ENCODE data around the gene AIFM3.
"Not testable (repeated sequence)": the region's sequence is repeated elsewhere in the genome, so short reads cannot be mapped to it uniquely, and the experiment has no call there.

Gene AIFM3

DNA sequence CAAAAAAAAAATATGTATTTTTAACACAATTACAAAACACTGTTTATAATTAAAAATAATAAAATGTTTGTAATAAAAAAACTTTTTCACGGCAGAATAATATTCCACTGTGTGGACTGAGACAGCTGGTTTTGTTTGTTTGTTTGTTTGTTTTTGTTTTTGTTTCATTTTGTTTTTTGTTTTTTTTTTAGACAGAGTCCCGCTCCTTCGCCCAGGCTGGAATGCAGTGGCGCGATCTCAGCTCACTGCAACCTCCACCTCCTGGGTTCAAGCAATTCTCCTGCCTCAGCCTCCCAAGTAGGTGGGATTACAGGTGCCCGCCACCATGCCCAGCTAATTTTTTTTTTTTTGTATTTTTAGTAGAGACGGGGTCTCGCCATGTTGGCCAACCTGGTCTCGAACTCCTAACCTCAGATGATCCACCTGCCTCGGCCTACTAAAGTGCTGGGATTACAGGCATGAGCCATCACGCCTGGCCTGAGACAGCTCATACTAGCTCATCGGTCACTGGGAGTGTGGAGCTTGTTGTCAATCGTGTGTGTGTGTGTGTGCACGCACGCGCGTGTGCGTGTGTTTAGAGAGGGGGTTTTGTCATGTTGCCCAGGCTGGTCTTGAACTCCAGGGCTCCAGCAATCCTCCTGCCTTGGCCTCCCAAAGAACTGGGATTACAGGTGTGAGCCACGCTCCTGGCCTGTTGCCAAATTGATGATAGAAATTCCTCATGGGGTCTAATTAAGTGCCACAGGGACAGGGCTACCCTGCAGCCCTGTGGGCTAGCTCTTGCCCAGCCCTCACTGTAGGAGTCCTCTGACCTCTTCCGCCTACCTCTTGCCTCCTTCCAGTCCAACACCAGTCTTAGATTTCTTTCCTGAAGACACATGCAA, 7.2 kb upstream of the AIFM3 start:
- no peak for DNase-seq

DNA sequence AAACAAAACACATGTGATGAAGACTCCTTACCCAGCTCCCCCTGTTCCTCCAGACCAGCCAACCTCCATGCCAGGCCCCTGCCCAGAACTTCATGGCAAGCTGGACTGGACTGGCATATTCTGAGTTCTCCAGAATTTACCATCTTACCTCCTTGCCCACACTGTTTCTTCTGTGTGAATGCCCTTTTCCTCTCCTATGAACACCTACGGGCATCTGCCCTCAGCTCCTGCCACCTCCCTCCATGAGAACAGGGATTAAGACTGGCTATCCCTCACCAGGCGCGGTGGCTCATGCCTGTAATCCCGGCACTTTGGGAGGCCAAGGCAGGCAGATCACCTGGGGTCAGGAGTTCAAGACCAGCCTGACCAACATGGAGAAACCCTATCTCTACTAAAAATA, 6.4 kb upstream of the AIFM3 start:
- no peak for DNase-seq

DNA sequence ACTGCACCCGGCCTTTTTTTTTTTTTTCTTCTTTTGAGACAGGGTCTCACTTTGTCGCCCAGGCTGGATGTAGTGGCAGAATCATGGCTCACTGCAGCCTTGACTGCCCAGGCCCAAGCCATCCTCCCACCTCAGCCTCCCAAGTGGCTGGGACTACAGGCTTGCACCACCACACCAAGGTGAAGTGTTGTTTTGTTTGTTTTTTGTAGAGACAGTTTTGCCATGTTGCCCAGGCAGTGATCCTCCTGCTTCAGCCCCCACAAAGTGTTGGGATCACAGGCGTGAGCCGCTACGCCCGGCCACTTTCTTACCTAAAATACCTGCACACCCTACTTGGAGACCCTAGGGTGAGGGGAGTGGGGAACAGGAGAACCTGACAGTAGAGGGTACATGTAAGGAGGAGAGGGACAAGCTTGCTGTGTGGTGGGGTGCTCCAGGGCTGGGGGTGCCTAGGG, 4.5 kb upstream of the AIFM3 start:
- DNase-seq: no peak

DNA sequence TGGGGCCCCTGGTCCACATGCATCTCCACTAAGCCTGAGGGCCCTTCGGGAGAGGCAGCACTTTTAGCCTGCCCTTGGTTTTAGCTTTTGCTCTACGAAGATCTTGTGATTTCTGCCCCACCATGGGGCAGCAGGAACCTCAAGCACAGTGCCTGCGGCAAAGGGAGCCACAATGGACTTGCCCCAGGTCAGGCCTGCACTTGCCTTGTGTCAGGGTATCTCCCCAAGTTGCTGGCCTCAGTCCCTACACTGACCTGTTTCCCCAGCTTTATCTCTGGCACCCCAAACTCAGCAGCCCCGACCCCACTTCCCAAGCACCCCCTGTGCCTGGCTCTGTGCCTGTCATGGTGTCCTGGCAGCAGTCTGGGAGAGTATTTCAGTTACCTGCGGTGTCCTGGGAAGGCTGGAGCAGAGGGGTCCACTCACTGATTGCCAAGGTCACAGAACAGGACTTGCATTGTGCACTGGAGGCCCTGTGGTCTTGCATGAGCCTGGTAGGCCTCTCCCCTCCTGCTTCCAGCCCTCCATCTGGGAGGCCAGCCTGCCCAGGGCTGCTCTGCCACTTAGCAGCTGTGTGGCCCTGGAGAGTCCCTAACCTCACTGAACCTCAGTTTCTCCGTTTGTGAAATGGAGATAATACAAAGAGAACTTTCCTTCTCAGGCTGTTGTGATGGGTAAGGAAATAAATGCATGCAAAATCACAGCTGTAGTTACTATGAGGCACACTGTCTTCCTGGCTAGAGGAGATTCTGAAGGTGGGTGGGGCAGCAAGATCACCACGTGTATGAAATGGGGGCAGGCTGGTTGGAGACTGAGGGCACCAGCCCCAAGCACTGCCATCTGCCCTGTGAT, 3.6 kb upstream of the AIFM3 start:
- no peak for DNase-seq

DNA sequence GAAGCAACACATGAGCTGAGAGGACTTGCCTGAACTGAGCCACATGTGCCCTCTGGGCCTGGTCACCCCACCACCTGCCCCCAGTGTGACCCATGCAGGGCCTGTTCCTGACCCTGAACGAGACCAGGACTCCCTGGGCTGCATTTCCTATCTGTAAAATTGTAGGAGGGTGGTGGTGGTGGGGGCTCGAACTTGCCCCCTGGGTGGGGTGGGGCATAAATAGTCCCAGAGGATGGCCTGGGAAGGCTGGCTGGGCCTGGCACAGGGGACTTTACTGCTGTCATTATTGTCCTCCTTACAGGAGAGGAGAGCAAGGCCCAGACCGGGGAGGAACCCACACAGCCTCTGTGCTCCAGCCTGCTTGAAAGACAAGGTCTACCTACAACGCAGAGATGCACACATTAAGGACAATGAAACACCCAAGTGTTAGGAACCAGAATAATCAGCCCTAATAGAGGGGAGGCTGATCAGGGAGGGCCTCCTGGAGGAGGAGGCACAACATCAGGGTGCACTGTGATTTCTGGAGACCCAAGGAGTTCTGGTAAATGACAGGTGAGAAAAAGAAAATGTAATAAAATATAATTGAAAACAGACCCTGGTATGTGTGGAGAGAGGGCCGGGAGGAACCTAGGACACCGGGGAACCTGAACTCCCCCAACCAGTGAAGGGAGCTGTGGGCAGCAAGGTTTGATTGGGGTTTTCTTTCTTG, 2.8 kb upstream of the AIFM3 start:
- DNase-seq: no peak

DNA sequence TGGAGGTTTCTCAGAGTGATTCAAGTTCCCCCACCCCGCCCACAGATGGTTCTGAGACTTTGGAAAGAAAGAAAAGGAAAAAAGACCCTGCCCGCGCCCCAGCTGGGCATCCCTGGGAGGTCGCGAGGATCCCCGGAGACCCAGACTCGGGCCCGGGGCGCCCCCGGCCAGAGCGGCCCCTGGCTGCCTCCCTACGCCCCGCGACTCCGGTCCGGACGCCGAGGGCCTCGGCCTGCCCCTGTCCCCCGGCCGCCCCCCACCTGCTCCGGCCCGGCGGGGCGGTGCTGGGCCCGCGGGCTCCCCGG, 2.3 kb upstream of the AIFM3 start:
- DNase-seq: no peak

DNA sequence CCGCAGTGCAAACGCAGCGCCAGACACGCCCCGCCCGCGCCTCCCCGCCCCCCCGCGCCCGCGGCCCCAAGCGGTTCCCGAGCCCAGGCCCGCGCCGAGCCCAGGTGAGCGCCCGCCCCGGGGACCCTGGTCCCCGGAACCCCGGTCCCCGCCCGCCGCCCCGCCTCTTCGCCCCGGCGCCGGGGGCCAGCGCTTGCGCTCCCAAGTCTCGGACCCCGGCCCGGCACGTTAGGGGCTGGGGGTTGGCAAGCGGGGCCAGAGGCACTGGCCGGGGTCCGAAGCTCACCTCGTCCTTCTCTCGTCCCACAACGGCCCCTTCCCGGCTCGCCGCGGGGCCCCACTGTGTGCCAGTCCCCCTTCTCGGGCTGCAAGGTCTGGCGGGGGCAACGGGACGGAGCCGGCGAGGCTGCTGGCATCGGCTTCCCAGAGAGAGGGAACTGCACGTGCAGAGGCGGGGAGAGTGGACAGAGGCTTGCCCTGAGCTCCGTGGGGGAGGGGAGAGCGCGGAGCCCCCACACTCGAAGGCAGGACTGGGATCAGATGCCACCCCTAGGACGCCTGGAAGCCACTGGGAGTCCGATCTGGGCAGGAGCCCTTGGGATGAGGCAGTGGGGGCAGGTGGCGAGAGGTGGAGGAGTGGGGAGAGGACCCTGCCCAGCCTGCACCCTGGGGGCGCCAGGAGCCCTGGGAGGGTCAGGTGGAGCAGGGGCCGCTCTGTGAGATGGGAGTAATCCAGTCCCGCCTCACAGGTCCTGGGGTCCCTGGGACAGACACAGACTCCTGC, 1.8 kb upstream of the AIFM3 start:
- no peak for DNase-seq

DNA sequence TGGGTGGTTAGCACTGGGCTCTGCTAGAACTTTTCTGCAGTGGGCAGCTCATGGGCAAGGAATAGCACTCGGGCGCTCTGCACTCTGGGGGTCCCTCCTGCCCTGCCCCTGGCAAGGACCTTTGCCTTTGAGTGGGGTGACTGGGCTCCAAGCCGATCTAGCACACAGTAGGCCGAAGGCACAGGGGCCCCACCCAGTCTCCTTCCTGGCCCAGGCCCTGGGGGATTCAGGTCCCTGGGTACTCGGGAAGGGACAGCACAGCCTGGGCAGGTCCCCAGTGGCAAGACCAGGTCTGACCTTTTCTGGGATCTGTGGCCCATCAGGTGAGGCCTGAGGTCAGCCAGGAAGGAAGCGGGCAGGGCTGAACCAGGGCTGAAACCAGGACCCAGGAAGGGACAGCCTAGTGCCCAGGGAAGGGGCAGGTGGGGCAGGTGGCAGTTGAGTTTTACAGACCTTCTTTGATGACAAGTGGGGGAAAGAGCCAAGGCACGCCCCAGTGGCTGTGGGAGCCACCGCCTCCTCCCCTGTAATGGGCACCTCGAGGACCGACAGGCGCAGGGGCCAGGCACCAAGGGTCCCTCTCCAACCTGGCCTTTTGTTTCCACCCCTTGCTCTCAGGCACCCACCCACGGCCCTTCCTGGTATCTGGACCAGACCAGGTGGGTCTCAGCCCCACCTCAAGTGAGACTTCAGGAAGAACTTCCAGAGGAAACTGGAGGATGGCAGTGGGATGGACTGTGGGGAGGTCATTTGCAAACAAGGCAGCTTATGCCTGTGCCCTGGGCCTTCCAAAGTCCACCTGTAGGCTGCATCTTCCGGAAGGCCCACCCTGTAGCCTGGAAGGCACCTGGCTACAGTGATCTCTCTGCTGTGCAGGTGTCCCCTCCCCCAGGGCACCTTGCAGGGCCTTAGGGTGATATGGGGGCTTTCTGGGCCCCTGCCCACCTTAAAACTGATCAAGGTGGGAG, 883 bp upstream of the AIFM3 start:
- DNase-seq: no peak

DNA sequence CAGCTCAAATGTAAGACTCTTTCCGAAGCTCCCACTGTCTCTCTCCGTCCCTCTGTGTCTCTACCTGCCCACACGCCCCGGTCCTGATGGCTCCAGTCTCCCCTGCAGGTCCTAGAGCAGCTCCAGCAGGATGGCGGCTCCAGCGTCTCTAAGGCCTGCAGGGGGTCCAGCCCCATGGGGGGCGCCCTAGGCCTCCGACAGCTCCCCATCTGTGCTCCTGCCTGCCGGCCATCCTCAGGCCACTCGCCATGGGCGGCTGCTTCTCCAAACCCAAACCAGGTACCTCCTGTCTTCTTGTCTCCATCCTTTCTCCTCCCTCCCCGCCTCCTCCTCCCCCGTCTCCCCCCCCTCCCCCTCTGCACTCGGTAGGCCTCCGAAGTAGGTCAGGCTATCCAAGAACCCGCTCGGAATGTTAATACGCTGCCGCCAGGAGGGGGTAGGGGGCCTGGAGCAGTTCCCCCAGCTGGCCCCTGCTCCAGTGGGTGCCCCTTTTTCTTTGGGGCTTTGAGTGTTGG, 699 bp downstream of the AIFM3 start:
- no peak for DNase-seq

DNA sequence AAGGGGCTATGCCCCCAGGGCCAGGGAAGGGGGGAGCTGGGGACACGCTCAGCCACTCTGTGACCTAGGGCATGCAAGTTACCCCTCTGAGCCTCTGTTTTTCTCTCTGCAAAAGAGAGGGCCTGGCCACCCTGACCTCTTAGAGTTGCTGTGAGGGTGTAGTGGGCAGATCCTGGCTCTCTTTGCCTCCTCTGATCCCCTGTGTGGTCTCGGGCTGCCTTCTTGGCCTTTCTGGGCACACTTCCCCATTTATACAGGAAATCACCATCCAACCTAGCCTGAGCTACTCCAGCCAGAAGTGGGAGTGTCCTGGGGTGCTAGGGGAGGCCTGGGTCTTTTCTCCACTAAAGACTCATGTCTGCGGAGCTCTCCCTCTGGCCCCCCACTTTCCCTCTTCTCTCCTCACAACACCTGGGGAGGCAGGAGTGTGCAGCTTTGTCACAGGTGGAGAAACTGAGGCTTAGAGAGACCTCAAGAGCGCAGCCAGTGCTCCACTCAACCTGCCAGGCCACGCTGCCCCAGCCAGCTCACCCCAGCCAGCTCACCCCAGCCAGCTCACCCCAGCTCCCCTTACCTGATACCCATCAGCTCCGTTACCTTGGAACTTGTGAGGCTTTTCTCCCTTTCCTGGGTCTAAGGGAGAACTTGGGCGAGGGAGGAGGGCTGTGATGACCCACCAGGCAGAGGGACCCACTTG, 1.4 kb downstream of the AIFM3 start:
- DNase-seq: no peak

DNA sequence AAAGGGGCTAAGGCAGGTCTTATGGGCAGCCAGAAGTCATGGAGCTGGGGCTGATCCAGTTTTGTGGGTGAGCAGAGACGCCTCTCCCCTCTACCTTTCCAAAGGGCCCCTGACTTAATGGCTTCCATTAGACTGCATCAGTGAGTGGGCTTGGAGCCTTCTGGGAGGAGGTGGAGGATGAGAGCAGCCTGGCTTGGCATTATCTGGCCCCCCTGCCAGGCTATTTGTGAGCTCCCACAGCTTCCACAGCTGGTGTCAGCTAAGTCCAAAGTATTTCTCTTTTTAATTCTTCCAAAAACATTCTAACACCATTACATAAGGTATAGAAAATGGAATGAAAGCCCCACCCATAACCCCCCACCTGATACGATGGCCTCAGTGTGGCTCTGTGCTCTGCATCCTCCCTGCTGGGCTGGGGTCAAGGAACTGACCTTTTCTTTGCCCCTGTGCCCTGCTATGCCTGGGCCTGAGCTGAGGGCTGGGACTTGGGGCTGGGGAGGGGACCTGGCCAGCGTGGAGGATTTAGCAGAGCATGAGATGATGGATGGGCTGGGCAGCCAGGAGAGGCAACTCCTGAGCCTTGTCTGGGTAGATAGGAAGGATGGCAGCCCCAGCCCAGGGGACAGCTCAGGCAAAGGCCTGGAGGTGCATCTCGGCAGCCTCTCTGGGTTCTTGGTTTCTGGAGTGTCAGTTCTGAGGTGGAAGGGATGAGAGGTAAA, 4.0 kb downstream of the AIFM3 start:
- no peak for DNase-seq

DNA sequence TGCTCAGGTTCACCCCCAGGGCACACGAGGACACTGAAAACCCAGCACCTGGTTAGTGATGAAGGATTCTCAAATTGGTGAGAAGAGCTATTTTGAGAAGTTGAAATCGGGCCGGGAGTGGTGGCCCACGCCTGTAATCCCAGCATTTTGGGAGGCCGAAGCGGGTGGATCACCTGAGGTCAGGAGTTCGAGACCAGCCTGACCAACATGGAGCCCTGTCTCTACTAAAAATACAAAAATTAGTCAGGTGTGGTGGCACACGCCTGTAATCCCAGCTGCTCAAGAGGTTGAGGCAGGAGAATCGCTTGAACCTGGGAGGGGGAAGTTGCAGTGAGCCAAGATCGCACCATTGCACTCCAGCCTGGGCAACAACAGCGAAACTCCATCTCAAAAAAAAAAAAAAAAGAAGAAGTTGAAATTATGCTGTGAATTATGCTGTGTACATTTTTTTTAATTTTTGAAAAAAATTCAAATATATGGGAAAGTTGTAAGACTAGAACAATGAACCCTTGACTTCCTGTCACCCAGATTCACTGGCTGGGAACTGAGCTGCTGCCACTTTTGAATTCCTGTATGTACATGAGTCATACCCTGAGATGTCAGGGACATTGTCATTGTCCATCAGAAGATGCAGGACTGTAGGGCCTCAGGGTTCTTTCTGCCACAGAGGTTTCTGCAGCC, 5.1 kb downstream of the AIFM3 start:
- not testable (repeated sequence) for DNase-seq

DNA sequence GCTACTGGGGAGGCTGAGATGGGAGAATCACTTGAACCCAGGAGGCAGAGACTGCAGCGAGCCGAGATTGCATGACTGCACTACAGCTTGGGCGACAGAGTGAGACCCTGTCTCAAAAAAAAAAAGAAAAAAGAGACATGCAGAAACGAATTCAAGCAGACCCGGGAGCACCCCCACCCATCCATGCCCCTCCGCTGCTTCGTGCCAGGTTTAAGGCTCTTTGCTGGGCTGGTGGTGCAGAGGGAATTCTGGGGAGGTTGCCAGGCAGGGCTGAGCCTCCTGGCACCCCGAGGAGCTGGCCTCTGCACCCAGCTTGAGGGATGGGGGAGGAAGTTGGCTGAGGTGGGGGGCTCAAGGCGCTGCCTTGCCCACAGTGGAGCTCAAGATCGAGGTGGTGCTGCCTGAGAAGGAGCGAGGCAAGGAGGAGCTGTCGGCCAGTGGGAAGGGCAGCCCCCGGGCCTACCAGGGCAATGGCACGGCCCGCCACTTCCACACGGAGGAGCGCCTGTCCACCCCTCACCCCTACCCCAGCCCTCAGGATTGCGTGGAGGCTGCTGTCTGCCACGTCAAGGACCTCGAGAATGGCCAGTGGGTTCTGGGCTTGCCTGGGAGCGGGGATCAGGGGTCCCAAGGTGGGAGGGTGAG, 6.0 kb downstream of the AIFM3 start:
- no peak for DNase-seq

DNA sequence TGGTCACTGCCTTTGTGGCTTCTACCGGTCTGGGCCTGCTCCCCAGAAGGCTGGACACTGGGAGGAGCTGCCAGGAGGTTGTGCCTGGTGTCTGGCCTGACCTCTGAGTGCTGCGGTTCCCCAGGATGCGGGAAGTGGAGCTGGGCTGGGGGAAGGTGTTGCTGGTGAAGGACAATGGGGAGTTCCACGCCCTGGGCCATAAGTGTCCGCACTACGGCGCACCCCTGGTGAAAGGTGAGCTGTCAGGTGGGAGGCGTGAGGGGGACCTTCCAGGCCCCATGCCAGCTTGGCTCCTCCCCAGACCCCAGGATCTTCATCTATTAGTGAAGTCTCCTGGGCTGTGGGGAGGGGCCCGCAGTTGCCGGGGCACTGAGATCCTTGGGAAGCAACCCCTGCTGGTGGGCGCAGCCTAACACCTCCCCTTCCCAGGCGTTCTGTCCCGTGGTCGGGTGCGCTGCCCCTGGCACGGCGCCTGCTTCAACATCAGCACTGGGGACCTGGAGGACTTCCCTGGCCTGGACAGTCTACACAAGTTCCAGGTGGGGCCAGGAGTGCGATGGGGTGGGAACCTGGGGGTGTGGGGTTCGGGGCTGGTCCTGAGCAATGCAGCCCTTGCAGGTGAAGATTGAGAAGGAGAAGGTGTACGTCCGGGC, 6.7 kb downstream of the AIFM3 start:
- no peak for DNase-seq

DNA sequence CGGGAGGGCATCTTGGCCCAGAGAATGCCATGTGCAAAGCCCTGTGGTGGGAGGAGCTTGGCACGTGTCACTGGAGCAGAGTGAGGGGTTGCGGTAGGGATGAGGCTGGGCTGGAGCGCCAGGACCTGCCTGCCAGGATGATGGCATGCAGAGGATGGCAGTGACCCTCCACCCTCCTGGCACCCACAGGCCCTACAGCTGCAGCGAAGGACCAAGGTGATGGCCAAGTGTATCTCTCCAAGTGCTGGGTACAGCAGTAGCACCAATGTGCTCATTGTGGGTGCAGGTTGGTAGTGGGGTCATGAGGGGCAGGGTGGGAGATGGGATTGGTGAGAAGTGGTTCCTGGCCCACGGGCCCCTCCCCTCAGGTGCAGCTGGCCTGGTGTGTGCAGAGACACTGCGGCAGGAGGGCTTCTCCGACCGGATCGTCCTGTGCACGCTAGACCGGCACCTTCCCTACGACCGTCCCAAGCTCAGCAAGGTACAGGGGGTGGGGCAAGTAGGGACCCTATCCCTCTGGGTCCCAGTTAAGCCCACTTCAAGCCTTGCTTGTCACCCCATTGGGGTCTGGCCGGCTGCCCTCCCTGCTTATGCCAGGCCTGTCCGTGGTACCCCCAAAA, 7.4 kb downstream of the AIFM3 start:
- DNase-seq: no peak

DNA sequence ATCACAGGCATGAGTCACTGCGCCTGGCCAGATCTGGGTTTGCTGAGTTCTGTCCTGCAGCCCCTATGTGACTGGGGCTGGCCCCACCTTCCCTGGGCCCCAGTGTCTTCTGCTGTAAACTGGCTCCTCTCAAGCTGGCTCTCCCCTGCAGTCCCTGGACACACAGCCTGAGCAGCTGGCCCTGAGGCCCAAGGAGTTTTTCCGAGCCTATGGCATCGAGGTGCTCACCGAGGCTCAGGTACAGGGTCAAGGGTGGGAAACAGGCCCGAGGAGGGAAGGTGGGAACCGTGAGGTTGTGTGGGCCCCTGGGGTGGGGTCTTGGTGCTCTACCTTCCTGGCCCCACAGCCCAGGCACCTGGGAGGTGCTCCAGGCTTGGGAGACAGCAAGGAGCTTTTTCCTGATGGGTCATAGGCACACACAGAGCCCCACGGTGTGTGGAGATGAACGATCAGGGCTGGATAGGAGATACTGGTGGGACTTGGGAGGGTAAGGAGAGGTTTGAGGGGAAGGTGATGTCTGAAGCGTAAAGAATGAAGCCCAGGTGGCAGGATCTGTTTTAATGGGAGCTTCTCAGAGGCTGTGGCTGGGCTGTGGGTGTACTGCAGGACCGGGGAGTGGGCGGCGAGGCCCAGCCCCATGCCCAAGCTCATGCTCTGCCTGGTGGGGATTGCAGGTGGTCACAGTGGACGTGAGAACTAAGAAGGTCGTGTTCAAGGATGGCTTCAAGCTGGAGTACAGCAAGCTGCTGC, 8.7 kb downstream of the AIFM3 start:
- no peak for DNase-seq

DNA sequence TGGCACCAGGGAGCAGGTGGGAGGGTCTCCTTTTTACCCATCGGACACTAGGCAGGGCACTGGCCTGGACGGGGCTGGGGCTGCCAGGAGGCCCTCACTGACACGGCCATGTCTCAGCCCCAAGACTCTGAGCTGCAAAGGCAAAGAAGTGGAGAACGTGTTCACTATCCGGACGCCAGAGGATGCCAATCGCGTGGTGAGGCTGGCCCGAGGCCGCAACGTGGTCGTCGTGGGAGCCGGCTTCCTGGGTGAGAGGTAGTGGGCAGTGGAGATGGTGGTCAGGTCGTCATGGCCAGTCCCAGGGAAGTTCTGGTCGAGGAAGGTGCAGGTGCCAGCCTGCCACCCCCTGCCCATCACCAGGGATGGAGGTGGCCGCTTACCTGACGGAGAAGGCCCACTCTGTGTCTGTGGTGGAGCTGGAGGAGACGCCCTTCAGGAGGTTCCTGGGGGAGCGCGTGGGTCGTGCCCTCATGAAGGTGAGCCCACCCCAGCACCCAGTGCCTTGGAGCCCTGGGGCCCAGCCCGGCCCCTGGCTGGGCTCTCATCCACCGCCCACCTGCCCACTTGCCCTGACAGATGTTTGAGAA, 9.3 kb downstream of the AIFM3 start:
- DNase-seq: no peak
